Calu3 (cell line): ENCODE data around the gene DHFR2. TPM values are rescaled to one million over a fixed set of nuclear protein-coding genes. Genes with fewer than 3 reads are reported as not detected.

Experiments used
- BruUV-seq: library from RNA; stranded (reverse); fragments of 400-500 nt; replicated peaks from 2 replicates; lab custom pipeline; 2021; lab: Mats Ljungman, UMichigan
- CTCF ChIA-PET: fragments of 300-600 bp; sonication (Branson Sonifier 250); formaldehyde crosslinking; loops from one replicate; lab custom pipeline; 2022; ENCODE audit warnings: antibody characterized with exemption; lab: Charles Lee
- DNase-seq: peaks from one replicate; pipeline ENCODE4 v3.0.0; 2022
- H3K27ac Mint-ChIP-seq: one replicate; pipeline ENCODE4 v1.8.0; 2022; ENCODE audit warnings: mixed read lengths; ENCODE audit not compliant: unreplicated experiment
- H3K27me3 Mint-ChIP-seq: one replicate; pipeline ENCODE4 v1.8.0; 2022; ENCODE audit warnings: mixed read lengths; ENCODE audit not compliant: unreplicated experiment
- H3K36me3 Mint-ChIP-seq: one replicate; pipeline ENCODE4 v1.8.0; 2022; ENCODE audit warnings: mild to moderate bottlenecking, moderate library complexity, mixed read lengths; ENCODE audit not compliant: insufficient read depth, unreplicated experiment
- H3K4me1 Mint-ChIP-seq: one replicate; pipeline ENCODE4 v1.8.0; 2022; ENCODE audit warnings: mild to moderate bottlenecking, low read depth, mixed read lengths; ENCODE audit not compliant: unreplicated experiment
- H3K4me3 Mint-ChIP-seq: one replicate; pipeline ENCODE4 v1.8.0; 2022; ENCODE audit warnings: mild to moderate bottlenecking, low read depth, moderate library complexity, mixed read lengths; ENCODE audit not compliant: unreplicated experiment
- H3K9me3 Mint-ChIP-seq: one replicate; pipeline ENCODE4 v1.8.0; 2022; ENCODE audit warnings: low read depth, mixed read lengths; ENCODE audit not compliant: unreplicated experiment
- intact Hi-C: fragments of 100-400 bp; cut with micrococcal nuclease; formaldehyde crosslinking; loops from one replicate; pipeline ENCODE4 v1.10.0; 2022; ENCODE audit not compliant: unreplicated experiment
- total RNA-seq: library from RNA; stranded (reverse); gene quantifications from 2 replicates; pipeline ENCODE4 v1.2.3, GENCODE V29; 2022
- TF ChIP-seq, protein P1 (sequence below): fragments of 200-600 bp; IDR thresholded peaks from one replicate; pipeline ENCODE4 v1.8.0; 2022; ENCODE audit warnings: antibody characterized with exemption; ENCODE audit not compliant: unreplicated experiment

The DHFR2 gene
- total RNA-seq, 1 experiment from 2014 or later: 5.4 TPM

- intact Hi-C loops: loop anchor here (10.0 kb wide), 1 partner anchor 97 kb away; no protein-coding TSS in a partner anchor
- Mint-ChIP-seq H3K36me3 (no peaks in the 10 kb centered on the region), H3K4me1 (no peaks in the 10 kb centered on the region), H3K4me3 (no peak overlapping the region), H3K9me3 (no peaks in the 10 kb centered on the region), H3K27ac (no peak overlapping the region), H3K27me3 (no peaks in the 10 kb centered on the region)
- CTCF ChIA-PET: interaction anchor here (0.7 to 0.9 kb wide), 4 partner anchors 21 to 180 kb away, joined by 4 to 9 read pairs (median 6); no protein-coding TSS in a partner anchor
- BruUV-seq: no TSS peak
- DNase-seq: no peak
- TF ChIP-seq, protein P1, sequence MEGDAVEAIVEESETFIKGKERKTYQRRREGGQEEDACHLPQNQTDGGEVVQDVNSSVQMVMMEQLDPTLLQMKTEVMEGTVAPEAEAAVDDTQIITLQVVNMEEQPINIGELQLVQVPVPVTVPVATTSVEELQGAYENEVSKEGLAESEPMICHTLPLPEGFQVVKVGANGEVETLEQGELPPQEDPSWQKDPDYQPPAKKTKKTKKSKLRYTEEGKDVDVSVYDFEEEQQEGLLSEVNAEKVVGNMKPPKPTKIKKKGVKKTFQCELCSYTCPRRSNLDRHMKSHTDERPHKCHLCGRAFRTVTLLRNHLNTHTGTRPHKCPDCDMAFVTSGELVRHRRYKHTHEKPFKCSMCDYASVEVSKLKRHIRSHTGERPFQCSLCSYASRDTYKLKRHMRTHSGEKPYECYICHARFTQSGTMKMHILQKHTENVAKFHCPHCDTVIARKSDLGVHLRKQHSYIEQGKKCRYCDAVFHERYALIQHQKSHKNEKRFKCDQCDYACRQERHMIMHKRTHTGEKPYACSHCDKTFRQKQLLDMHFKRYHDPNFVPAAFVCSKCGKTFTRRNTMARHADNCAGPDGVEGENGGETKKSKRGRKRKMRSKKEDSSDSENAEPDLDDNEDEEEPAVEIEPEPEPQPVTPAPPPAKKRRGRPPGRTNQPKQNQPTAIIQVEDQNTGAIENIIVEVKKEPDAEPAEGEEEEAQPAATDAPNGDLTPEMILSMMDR: no peak
These were observed 39.1 kb upstream of the DHFR2 start for GRCh38 chr3:94101860-94102259.

- TF ChIP-seq, protein P1: no peak
- no TSS peak for BruUV-seq
- intact Hi-C loops: no loop called here
- Mint-ChIP-seq H3K36me3 (no peaks in the 10 kb centered on the region), H3K27me3 (no peaks in the 10 kb centered on the region), H3K4me3 (no peak overlapping the region), H3K27ac (no peak overlapping the region), H3K4me1 (no peaks in the 10 kb centered on the region), H3K9me3 (no peaks in the 10 kb centered on the region)
- no peak for DNase-seq
- CTCF ChIA-PET: no interaction called here
These were observed 36.6 kb upstream of the DHFR2 start for GRCh38 chr3:94099311-94099710.

DNA sequence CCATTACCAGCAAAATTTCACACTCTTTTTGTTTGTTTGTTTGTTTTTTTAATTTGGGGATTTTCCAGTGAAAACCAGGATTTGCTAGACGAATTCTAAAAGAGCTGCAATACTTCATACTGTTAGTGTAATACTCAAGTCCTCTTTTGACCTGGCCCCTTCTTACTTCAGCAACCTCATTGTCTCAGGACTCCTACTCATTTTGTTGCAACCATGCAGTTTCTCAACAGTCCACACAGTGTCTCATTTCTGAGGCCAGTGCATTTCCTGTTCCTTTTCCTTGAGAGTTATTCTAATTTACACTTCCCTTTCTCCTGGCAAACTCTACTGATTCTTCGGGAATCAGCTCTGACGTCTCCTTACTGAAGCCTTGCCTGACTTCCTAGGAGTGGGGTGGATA, 35.7 kb upstream of the DHFR2 start:
- no peak for DNase-seq
- TF ChIP-seq, protein P1: no peak
- CTCF ChIA-PET: no interaction called here
- intact Hi-C loops: no loop called here
- Mint-ChIP-seq H3K4me3 (no peak overlapping the region), H3K36me3 (no peaks in the 10 kb centered on the region), H3K27ac (no peak overlapping the region), H3K4me1 (no peaks in the 10 kb centered on the region), H3K9me3 (no peaks in the 10 kb centered on the region), H3K27me3 (no peaks in the 10 kb centered on the region)
- BruUV-seq: no TSS peak

DNA sequence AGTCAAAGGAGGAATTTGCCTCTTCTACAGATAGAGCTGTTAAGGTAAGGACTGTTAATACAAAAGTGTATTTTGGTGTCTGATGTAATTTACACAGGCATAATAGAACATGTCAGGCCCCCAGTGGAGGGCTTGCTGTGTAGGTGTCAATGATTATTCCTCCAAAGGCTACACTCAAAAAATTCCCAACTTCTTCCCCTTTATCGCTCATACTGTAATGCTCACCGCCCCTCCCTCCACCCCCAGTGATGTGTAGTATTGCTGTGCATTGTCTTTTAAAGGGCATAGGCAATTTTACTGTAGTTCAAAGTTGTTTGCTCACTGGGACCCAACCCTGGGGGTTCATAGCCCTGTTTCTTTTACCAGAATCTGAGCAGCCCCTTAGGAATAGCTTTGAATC, 32.4 kb upstream of the DHFR2 start:
- CTCF ChIA-PET: no interaction called here
- Mint-ChIP-seq H3K4me3 (no peak overlapping the region), H3K27me3 (no peaks in the 10 kb centered on the region), H3K4me1 (no peaks in the 10 kb centered on the region), H3K27ac (no peak overlapping the region), H3K36me3 (no peaks in the 10 kb centered on the region), H3K9me3 (peaks cover 4% of the 10 kb centered on the region)
- intact Hi-C loops: no loop called here
- no peak for DNase-seq
- no TSS peak for BruUV-seq
- TF ChIP-seq, protein P1: no peak
